HG02852 (cell line): ENCODE measurements around the gene DUSP19.

Experiments
- ATAC-seq: cut with Tn5 transposase; IDR thresholded peaks from one replicate; pipeline ENCODE4 v1.9.1; 2021; ENCODE audit warnings: mild to moderate bottlenecking, moderate library complexity; ENCODE audit not compliant: unreplicated experiment

The DUSP19 gene

DNA sequence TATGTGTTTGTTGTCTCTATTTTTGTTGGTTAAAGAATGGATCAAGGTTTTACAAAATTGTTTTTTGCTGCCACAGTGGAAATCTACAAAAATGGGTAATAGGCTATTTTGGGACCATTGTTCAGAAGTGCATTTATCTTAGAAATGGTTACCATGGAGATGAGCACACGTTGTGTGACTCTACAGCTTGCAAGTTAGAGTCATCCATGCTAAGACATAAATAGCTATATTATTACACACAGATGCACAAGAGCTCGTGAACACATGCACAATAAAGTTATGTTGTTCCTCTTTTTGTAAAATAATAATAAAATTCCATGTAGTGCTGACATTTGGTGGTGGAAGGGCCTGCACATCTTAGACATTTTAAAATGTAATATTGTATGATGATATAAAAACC is 15.5 kb upstream of the DUSP19 start:
- no peak for ATAC-seq

DNA sequence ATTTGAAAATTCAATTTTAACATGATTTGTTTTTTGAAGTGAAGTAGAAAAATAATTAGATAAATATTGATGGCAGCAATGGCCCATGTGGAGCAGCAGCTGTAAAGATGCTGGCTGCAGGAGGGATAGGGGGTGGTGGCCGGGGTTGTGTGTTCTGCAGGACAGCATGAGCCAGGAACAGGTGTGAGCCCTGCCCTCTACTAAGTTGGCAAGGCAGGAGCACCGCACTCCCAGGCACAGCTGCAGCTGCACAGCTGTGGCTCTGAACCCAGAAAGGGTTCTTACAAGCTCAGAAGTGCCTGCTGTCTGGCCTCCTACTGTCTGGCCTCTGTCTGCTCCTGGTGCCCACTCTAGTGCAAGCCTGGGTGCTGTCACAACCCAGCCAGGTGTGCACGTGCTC is 10.0 kb upstream of the DUSP19 start:
- no peak for ATAC-seq

DNA sequence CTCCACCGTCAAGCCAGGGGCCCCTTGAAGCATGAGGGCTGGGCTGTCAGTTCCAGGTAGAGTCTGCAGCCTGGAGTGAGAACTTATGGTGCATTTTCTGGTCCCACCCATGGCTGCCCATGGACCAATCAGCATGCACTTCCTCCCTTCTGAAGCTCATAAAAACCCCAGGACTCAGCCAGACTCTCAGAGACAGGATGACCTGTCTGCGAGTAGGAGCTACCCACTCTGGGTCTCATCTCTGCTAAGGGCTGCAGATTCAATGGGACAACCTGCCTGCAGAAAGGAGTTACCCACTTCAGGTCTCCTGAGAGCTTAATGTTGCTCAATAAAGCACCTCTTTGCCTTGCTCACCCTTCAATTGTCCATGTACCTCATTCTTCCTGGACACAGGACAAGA is 9.4 kb upstream of the DUSP19 start:
- ATAC-seq = no peak

DNA sequence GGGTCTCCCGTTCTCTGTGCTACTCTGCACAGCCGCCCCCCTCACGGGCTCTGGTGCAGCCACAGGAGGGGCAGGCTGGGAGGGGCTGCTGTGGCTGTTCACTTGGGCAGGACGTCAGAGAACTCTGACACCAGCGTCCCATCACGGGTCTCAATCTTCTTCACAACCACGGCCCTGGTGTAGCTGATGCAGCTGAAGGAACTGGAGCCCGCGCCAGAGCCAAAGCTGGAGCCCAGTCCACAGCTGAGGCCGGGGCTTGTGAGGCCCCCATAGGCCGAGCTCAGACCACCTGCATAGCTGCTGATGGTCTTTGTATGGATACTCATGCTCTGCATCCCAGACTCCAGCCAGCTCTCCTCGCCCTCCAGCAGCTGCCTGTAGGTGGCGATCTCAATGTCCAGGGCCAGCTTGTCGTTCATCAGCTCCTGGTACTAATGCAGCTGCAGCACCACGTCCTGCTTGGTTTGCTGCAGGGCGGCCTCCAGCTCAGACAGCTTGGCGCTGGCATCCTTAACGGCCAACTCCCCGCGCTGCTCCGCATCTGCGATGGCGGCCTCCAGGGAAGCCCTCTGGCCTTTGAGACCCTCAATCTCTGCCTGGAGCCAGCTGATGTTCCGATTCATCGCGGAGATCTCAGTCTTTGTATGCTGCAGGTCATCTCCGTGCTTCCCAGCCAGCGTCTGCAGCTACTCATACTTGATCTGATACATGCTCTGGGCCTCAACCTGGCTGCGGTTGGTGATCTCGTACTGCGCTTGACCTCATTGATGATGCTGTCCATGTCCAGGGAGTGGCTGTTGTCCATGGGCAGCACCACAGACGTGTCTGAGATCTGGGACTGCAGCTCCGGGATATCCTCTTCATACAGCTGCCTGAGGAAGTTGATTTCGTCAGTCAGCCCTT is 7.4 kb upstream of the DUSP19 start:
- ATAC-seq = no peak

DNA sequence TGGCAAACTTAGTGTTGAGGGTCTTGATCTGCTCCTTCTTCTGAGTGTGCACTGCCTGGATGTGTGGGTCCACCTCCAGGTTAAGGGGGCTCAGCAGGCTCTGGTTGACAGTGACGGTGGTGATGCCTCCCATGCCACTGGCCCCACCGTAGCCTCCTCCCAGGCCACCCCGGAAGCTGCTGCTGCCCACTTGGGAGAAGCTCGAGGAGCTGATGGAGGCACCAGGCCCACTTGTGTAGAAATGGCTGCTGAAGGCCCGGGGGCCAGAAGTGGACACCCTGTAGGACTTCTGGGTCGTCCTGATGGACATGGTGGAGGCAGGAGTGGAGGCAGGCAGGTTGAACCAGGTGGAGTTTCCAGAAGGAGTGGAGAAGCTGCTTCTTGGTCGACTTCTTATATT is 6.4 kb upstream of the DUSP19 start:
- ATAC-seq = no peak

DNA sequence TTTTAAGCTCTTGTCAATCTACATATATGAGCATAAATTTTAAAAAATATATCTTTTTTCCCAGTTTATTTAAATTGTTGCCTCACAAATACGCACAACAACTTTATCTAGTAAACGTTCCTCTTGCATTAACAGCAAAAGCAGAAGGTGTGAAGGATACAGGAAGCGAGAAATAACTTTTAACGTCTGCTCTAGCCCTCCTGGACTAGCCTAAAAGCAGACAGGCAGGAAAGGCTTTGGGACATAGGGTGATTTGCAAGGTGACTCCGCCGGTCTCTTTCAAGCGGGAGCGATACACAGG is 434 bp upstream of the DUSP19 start:
- no peak for ATAC-seq

DNA sequence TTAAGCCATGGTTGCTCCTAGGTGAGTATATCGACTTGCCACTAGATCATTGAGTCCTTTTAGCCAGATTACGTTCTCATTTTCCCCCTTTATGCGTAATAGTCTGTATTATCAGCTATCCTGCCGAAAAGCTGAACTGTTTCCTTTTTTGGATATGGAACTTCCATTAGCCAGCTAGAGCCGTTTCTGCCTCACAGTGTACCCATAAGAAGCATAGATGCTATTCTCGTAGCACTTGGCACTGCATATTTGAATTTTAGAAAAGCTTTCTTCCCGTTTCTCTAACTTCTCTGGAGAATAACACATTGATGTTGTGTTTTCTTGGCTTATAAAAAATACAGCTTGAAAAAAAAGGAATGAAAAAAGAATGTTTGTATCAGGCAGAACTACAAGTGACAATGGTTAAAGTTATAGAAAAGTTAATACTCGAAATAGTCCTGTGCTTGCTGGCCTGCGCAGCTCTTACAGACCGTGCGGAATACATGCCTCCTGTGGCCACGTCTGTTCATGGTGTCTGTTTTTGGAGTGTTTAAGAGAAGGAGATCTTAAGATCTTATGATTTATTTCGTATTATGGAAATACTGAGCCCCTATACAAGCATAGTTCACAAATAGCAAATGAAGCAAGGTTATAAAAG is 710 bp downstream of the DUSP19 start:
- peak; percentile 22 for ATAC-seq

DNA sequence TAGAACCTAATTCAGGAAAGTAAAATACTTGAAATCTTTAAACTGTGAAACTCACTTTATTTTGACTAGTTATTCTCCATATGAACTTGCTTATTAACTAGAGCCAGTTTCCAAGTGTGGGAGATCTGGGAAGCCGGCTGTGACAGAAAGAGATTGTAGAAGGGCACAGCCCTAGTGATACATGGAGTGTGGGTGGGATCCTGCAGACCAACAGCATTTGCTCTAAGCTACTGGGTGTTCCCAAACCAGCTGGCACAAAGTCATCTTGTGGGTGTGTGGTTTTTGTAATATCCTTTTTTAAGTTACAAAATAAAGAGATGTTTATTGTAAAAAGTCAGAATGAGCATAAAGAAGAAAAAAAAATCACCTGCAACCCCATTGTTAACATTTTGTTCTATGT is 3.4 kb downstream of the DUSP19 start:
- ATAC-seq = no peak

DNA sequence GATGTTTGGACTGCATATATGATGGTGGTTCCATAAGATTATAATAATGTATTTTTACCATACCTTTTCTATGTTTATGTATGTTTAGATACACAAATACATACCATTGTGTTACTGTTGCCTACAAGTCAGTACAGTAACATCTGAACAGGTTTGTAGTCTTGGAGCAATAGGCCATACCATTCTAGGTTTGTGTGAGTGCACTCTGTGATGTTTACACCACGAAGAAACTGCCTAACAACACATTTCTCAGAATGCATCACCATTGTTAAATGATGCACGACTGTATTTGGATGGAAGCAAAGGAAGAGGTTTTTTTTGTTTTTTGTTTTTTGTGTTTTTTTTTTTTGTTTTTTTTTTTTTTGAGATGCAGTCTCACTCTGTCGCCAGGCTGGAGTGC is 9.5 kb downstream of the DUSP19 start:
- ATAC-seq = peak; percentile 58

DNA sequence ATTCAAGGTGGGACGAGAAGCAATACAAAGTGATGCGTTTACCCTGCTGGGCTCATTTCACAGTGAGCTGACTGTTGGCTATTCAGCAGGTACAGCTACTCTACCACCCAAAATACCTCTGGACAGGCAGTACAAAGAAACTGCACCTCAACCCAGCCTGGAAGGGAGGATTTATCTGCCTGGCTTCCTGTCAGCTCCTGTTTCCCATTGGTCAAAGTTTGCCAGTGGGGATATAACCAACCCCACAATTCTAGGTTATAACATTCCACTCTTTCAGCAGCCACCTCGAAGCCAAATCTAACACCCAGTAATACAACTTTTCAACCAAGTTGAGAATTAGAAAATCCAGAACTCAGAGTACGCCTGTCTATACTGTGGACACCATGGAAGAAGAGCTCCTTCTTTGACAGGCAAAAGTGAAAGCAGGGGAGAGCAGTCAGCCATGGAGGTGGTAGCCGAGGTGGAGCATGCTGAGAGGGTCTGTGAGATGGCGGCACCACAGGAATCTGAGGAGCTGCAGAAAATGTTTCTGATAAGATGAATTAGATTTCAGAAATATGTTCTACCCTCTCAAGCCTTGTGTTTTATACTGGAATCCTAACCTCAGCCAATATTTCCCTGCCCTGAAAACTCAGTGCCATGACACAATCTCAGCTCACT is 10.8 kb downstream of the DUSP19 start:
- ATAC-seq = peak; percentile 60

DNA sequence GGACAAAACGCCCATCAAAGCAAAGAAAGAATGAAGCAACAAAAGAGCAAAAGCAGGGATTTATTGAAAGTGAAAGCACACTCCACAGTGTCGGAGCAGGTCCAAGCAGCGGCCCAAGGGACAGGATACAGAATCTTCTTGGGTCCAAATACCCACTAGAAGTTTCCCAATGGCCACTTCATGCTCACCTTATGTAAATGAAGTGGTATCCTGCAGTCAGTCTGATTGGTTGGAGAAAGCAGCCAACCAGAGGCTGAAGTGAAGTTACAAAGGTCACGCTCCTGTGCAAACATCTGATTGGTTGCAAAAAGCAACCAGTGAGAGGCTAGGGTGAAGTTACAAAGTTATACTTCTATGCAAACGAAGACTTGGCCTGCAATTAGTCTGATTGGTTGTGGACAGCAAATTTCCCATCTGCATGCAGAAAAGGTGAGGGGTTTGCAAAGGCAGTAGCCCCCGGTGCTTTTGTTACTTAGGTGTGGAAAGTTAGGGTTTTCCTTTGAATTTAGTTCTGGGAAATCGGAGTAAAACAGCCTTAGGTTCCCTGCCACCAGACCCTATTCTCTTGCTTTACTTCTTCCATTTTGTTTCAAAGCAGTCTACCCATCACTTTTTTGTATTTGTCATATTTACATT is 12.9 kb downstream of the DUSP19 start:
- ATAC-seq = no peak

DNA sequence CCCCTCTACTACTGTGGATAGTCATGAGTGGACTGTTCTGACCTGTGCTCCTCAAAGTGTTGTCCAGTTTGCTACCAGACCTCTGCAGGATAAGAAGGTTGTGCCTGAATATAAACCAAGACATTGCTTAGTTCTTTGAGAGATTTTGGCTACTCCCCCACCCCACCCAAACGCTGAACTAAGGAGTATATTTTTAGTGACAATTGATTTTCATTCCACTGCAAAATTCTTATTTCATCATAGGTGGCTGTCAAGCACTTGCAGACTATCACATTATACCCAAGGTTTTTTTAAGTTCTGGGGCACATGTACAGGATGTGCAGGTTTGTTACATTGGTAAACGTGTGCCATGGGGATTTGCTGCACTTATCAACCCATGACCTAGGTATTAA is 13.4 kb downstream of the DUSP19 start:
- no peak for ATAC-seq

DNA sequence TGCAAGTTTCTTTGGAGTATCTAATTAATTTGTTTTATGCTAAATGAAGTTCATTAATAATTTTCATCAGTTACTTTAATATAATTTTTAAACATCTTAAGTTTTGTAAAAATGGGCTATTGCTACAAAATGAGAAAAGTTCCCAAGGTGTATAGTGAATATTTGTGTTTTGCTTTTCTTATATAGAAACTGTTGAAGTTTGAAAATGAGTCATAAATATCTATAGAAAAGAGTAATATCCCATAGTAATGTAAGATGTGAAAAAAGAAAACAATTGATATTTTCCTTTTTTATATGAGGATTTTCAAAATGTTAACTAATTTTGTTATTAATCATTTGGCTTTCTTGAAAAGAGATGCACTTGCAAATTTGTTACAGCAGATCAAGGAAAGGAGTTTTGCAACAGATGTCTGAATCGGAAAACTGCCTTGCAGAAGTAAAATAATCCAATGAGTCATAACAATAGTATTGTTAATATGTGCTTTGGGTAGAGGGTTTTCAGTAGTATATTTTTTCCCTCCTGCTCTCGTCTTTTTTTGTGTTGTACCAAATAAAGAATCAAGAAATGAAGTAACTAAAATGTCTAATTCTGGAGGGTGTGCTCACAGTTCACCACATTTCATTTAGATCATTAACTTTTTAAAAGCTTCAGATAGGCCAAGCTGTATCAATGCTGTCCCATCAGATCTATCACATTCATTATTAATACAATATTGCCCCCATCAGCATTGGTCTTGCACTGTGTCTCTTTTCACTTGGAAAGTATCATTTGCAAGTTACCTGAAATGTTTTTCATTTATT is 15.5 kb downstream of the DUSP19 start:
- ATAC-seq = peak; percentile 79

DNA sequence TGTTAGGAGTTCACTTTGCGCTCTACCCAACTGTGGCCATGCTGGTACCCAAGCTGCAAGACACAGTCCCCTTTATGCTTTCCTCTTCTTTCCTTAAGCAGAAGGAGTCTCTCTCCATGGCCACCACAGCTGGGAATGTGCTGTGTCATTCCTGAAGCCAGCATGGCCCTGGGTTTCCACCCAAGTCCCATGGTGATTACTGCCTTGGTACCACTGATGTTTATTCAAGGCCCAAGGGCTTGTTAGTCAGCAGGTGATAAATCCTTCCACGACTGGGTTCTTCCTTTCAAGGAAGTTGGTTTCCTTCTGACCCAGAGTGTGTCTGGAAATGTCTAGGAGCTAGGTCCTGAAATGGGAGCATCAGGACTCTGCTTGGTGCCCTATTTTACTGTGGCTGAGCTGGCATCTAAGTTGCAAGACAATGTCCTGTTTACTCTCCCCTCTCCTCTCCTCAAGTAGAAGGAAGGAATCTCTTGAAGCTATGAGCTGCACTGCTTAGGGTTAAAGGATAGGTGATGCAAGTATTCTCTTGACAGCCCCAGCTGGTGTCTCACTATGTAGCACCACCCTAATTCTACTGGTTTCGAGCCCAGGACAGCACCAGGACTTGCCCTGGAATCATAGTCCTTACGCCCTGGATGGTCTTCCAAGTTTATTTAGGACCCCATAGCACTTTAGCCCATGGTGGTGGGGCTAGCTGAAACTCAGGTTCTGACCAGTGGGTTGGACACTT is 27.0 kb downstream of the DUSP19 start:
- ATAC-seq = no peak

DNA sequence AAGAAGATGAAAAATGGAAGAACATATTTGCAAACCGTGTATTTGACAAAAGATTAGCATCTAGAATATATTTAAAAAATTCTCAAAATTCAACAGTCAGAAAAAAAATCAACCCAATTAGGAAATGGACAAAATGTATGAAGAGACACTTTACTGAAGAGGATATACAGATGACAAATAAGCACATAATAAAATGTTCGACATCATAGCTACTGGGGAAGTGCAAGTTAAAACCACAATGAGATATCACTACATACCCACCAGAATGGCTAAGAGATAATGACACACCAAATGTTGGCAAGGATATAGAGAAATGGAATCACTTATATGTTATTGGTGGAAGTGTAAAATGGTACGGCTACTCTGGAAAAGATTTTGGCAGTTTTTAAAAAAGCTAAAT is 34.0 kb downstream of the DUSP19 start:
- no peak for ATAC-seq

DNA sequence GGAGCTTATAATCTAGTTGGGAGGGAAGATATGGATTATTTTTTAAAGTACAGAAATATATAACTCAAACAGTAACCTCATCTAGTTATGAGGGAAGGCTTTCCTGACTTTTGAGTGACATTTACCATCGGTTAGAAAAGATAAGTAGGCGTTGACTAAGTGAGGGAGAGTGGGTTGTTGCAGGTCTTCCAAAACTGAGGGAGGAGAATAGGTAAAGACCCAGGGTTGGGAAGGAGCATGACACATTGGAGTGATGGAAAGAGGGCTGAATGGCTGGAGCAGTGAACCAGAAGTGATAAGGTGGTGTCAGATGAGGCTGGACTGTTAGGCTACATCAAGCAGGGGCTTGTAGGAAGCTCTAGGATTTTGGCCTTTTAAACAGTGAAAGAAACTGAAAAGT is 35.1 kb downstream of the DUSP19 start:
- no peak for ATAC-seq

DNA sequence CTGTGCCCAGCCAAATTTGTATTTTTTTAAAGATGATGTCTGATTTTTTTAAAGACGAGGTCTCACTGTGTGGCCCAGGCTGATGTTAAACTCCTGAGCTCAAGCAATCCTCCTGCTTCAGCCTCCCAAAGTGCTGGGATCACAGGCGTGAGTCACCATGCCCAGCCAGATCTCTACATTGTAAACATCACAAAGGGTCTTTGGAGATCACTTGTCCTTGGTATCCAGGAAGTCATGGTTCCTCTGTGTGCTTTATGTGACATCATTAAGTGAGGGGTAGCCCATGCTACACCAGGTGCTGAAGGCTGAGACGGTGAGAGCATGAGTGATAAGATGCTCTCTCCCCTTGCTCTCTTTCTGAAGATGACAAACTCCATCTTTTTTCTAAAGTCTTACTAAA is 38.7 kb downstream of the DUSP19 start:
- no peak for ATAC-seq

DNA sequence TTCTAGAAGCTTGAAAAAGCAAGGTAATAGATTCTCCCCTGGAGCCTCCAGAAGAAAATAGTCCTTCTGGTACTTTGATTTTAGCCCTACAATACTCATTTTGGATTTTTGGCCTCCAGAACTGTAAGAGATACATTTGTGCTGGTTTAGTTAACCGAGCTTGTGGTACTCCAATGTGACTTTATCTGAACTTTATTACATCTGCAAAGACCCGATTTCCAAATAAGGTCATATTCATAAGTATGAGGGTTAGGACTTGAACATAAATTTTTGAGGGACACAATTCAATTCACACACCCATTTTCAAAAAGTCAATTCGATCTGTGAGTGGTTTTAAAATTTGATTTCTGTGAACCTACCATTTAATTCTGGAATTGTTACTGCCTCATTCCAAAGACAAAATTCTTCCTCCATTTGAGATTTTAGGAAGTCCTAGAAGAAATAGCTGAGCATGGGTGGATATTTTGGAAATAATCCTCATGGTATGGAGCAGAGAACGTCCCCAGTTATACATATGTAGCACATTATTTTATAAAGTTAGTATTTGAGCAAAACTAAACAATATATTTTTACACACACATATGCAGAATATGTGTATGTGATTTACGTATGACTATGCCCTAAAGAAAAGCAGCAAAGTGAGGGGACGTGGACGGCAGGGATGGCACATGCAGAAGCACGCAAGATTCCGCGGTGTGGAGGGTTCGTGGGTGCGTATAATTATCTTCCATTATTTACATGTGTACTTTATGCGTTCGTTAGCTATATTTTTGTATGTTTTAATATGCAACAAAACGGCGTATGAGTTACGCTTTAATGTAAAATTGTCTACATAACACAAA is 44.8 kb downstream of the DUSP19 start:
- ATAC-seq = no peak

DNA sequence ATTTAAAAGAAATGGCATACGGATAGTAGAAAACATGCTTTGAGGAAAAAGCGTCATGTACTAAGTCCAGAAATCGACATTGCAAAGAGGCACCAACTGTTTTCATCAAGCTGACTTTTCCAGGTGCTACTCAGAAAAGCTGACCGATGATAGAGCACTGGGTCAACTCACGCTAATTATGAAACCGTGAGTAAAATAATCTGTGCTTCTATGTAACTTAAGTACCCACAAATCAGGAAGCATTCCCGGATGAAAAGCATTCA is 45.3 kb downstream of the DUSP19 start:
- peak; percentile 43 for ATAC-seq
